Skeletal muscle tissue (tissue), 4 donors: ENCODE results near the gene LGALS3BP. TPM values are rescaled to one million over a fixed set of nuclear protein-coding genes. Genes with fewer than 3 reads are reported as not detected.
A peak's percentile ranks its signal among the peaks of the same experiment; 100 is the strongest.

ENCODE experiments used
- H3K27ac ChIP-seq: one replicate; pipeline ENCODE4 v1.7.0; 2013; ENCODE audit warnings: mild to moderate bottlenecking, low read depth, low read length, inconsistent platforms
- H3K27me3 ChIP-seq, 3 donors: one replicate each; pipeline ENCODE4 v1.7.0; 2013; ENCODE audit warnings: low read length in 3 of 3; ENCODE audit not compliant: control insufficient read depth in 3 of 3, insufficient read depth in 3 of 3
- H3K36me3 ChIP-seq, 3 donors: one replicate each; pipeline ENCODE4 v1.7.0; 2013; ENCODE audit warnings: low read length in 3 of 3; ENCODE audit not compliant: control insufficient read depth in 3 of 3, insufficient read depth in 3 of 3
- H3K4me1 ChIP-seq, 3 donors: one replicate each; pipeline ENCODE4 v1.7.0; 2013; ENCODE audit warnings: low read length in 3 of 3, mild to moderate bottlenecking in 3 of 3; ENCODE audit not compliant: control insufficient read depth in 3 of 3, insufficient read depth in 3 of 3
- H3K4me3 ChIP-seq, 3 donors: one replicate each; pipeline ENCODE4 v1.7.0; 2013; ENCODE audit warnings: low read length in 3 of 3
- H3K9ac ChIP-seq, 3 donors: one replicate each; pipeline ENCODE4 v1.7.0; 2013; ENCODE audit warnings: low read length in 3 of 3, mild to moderate bottlenecking in 3 of 3, moderate library complexity in 2 of 3, low read depth in 1 of 3
- H3K9me3 ChIP-seq, 3 donors: one replicate each; pipeline ENCODE4 v1.7.0; 2013; ENCODE audit warnings: low read length in 3 of 3; ENCODE audit not compliant: control insufficient read depth in 3 of 3
- total RNA-seq: library from RNA; depleted of rRNA; stranded (reverse); fragments of >200 nt; gene quantifications from one replicate; pipeline ENCODE4 v1.2.3, GENCODE V29; 2014
- donor health status: Osteomylitis.

The LGALS3BP gene
- total RNA-seq, 1 donor from 2014 or later: 55.8 TPM

GRCh38 chr17:78998311-78999055 is 18.8 kb upstream of the LGALS3BP start:
- no peak overlapping the region for H3K4me3 ChIP-seq
- H3K36me3 ChIP-seq: peaks cover 23 to 26% (median 24%) of the 10 kb centered on the region in 3 donors

DNA sequence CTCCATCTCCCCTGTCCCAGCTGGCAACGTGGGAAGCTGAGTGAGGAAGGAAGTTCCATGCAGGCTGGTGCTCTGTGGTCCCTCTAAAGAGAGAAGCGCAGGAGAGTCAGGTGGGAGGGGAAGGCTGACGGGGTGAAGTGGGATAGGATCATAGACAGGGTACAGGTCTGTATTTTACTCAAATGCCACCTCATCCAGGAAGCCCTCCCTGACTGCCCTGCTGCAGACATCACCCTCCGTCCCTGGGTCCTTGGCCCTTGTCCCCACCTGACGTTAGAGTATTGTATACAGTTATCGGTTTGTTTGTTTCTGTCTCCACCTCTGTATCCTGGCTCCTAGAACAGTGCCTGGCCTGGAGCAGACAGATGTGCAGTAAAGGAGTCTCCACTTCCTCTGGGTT is 18.2 kb upstream of the LGALS3BP start:
- H3K27ac ChIP-seq: no peak overlapping the region

More at GRCh38 chr17:78998311-78999055, 18.8 kb upstream of the LGALS3BP start:
- Histone ChIP-seq H3K9me3 (no peaks in the 10 kb centered on the region), H3K27me3 (no peaks in the 10 kb centered on the region), H3K27ac (no peak overlapping the region), H3K9ac (peak overlapping the region in 1 of 3 donors; percentile 16), H3K4me1 (peaks cover 25 to 28% (median 25%) of the 10 kb centered on the region in 3 donors)

DNA sequence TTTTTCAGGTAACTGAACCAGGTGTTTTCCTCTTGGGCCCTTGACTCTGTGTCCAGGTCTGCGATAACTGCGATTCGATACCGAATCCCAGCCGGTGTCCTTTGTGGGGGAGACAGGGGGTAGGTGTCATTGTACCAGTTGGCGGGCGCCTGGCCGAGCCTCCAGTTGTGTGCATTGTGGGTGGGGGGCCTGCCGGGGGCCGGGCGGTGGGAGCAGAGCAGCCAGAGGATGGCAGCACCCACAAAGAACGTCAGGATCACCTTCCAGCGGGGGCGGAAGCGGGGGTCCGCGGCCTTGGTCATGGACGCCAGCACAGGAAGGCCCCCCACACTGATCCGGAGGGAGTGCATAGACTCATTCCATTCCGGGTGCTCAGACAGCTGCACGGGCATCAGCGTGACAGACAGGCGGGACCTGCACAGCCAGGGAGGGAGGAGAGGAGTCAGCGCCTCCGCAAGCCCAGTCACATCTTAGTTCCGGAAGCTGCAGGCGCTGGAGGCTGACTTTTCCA is 17.6 kb upstream of the LGALS3BP start:
- H3K36me3 ChIP-seq: peaks cover 27 to 32% (median 31%) of the 10 kb centered on the region in 3 donors
- no peak overlapping the region for H3K9ac ChIP-seq
- H3K27me3 ChIP-seq: no peaks in the 10 kb centered on the region
- H3K4me1 ChIP-seq: peaks cover 22 to 28% (median 25%) of the 10 kb centered on the region in 3 donors
- H3K4me3 ChIP-seq: no peak overlapping the region
- H3K9me3 ChIP-seq: no peaks in the 10 kb centered on the region
- H3K27ac ChIP-seq: no peak overlapping the region

More for the DNA sequence above, 18.2 kb upstream of the LGALS3BP start:
- Histone ChIP-seq H3K27me3 (no peaks in the 10 kb centered on the region), H3K9ac (no peak overlapping the region), H3K4me3 (no peak overlapping the region), H3K4me1 (peaks cover 25 to 28% (median 25%) of the 10 kb centered on the region in 3 donors), H3K36me3 (peaks cover 27% of the 10 kb centered on the region in 3 donors), H3K9me3 (no peaks in the 10 kb centered on the region)

GRCh38 chr17:78996781-78997201 is 17.1 kb upstream of the LGALS3BP start:
- no peaks in the 10 kb centered on the region for H3K9me3 ChIP-seq
- H3K4me1 ChIP-seq: peaks cover 22 to 28% (median 25%) of the 10 kb centered on the region in 3 donors
- no peak overlapping the region for H3K4me3 ChIP-seq
- no peak overlapping the region for H3K9ac ChIP-seq
- H3K27me3 ChIP-seq: no peaks in the 10 kb centered on the region
- peaks cover 29 to 35% (median 34%) of the 10 kb centered on the region in 3 donors for H3K36me3 ChIP-seq
- H3K27ac ChIP-seq: no peak overlapping the region

- Histone ChIP-seq H3K9ac (peak overlapping the region in 2 of 3 donors; percentile 29 to 60), H3K4me3 (no peak overlapping the region), H3K27me3 (no peaks in the 10 kb centered on the region), H3K9me3 (no peaks in the 10 kb centered on the region), H3K27ac (no peak overlapping the region), H3K4me1 (peaks cover 22 to 28% (median 25%) of the 10 kb centered on the region in 3 donors), H3K36me3 (peaks cover 35 to 43% (median 40%) of the 10 kb centered on the region in 3 donors)
These were observed 16.2 kb upstream of the LGALS3BP start for GRCh38 chr17:78995761-78996451.

GRCh38 chr17:78995022-78995760 is 15.5 kb upstream of the LGALS3BP start:
- Histone ChIP-seq H3K9me3 (no peaks in the 10 kb centered on the region), H3K9ac (no peak overlapping the region), H3K27ac (no peak overlapping the region), H3K4me3 (no peak overlapping the region), H3K4me1 (peaks cover 22 to 28% (median 25%) of the 10 kb centered on the region in 3 donors), H3K27me3 (no peaks in the 10 kb centered on the region), H3K36me3 (peaks cover 35 to 50% (median 46%) of the 10 kb centered on the region in 3 donors)

DNA sequence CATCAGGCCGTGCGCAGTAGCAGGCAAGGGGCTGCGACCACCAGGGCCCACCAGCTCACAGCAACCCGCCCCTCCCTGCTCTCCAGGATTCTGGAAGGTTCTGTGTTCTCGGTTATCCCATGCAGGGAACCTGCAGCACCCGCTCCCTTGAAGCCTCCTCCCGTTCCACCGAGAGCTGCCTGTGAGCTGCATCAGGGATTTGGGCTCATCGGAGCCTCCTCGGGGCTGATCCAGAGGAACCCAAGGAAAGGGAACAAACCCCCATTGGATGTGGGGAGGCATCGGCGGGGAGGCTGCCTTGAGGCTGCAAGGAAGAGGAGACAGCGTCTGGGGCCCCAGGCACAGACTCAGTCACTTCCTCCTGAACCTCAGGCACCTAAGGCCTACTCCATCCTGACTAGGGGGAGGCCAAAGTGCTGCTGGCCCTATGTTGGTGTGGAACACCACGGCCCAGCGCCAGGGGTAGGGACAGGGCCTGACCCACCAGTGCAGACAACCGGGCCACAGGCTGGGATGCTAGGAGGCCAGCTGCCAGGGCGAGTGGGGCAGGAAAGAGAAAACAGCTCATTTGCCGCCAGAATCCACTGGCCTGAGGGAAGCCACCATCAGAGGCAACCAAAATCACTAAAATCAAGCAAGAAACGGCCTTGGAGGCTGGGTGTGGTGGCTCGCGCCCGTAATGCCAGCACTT is 14.4 kb upstream of the LGALS3BP start:
- Histone ChIP-seq H3K9me3 (no peaks in the 10 kb centered on the region), H3K27ac (no peak overlapping the region), H3K27me3 (no peaks in the 10 kb centered on the region), H3K4me3 (no peak overlapping the region), H3K4me1 (peaks cover 22 to 27% (median 25%) of the 10 kb centered on the region in 3 donors), H3K36me3 (peaks cover 35 to 50% (median 46%) of the 10 kb centered on the region in 3 donors), H3K9ac (no peak overlapping the region)

GRCh38 chr17:78993241-78993956 is 13.7 kb upstream of the LGALS3BP start:
- H3K9ac ChIP-seq: no peak overlapping the region
- peaks cover 35 to 50% (median 46%) of the 10 kb centered on the region in 3 donors for H3K36me3 ChIP-seq

More at GRCh38 chr17:78993241-78993956, 13.7 kb upstream of the LGALS3BP start:
- Histone ChIP-seq H3K27ac (no peak overlapping the region), H3K9me3 (no peaks in the 10 kb centered on the region), H3K4me1 (peaks cover 15 to 20% (median 18%) of the 10 kb centered on the region in 3 donors), H3K4me3 (no peak overlapping the region), H3K27me3 (no peaks in the 10 kb centered on the region)
